Small intestine (tissue), 4 donors: ENCODE data around the gene HPSE. TPM values are rescaled to one million over a fixed set of nuclear protein-coding genes. Genes with fewer than 3 reads are reported as not detected.

Experiments used
- polyA plus RNA-seq, 4 donors: library from polyadenylated mRNA; stranded (reverse) in 3 of 4; unstranded in 1 of 4; fragments of 200-250 nt in 3 of 4; fragments of 120-200 nt in 1 of 4; gene quantifications; one replicate each; pipeline versions ENCODE4 v1.2.1 to v1.2.3, GENCODE V29; 2013
- donor health status: healthy with polysubstance abuse.
- donor health status: Bipolar disorder and iron deficiency.
- donor health status: healthy.

HPSE gene
- polyA plus RNA-seq, 4 donors, result 0.45 to 2.5 (median 1.7) TPM

Other genes starting within 250 kb of the HPSE start
- gene PLAC8, start 220.1 kb downstream of the HPSE start, polyA plus RNA-seq, result 100 to 1,000 TPM in 3 of 4 donors, 10 to 100 TPM in 1; 84.2 to 309 (median 164) TPM
- gene COQ2, start 50.0 kb downstream of the HPSE start, polyA plus RNA-seq, result 10 to 100 TPM in 2 of 4 donors, 1 to 10 TPM in 2; 6.3 to 21.7 (median 11.3) TPM
- gene HELQ, start 121.0 kb upstream of the HPSE start, polyA plus RNA-seq, result 10 to 100 TPM in 1 of 4 donors, 1 to 10 TPM in 3; 4.9 to 13.0 (median 6.6) TPM
- 10 to 100 TPM; 29.5 to 43.8 (median 33.2) TPM for gene MRPS18C, start 121.2 kb upstream of the HPSE start, polyA plus RNA-seq
- gene ABRAXAS1, start 150.3 kb upstream of the HPSE start, polyA plus RNA-seq, result 10 to 100 TPM in 1 of 4 donors, 1 to 10 TPM in 3; 3.4 to 16.6 (median 5.1) TPM
- gene GPAT3, start 201.3 kb upstream of the HPSE start, polyA plus RNA-seq, result 10 to 100 TPM; 12.9 to 22.4 (median 18.6) TPM